Measurements from ENCODE around the gene RNPEPL1. TPM values are rescaled to one million over a fixed set of nuclear protein-coding genes. Genes with fewer than 3 reads are reported as not detected.

RNPEPL1 gene
- total RNA-seq, 1 experiment from 2014 or later, result 25.8 TPM

- Histone ChIP-seq H3F3A (ENCODE audit: low read length, unreplicated experiment) (no peaks in the 10 kb centered on the region), H4K20me1 (ENCODE audit: low read length) (no peaks in the 10 kb centered on the region), H3K79me2 (ENCODE audit: low read length) (no peaks in the 10 kb centered on the region), H3K27me3 (ENCODE audit: low read length) (no peaks in the 10 kb centered on the region), H3K36me3 (ENCODE audit: low read depth, low read length) (no peaks in the 10 kb centered on the region), H3K4me3 (ENCODE audit: low read length) (no peak overlapping the region), H3K27ac (ENCODE audit: low read length) (no peak overlapping the region), H3K4me1 (ENCODE audit: insufficient read depth, low read length) (no peaks in the 10 kb centered on the region), H3K9me3 (ENCODE audit: low read length) (no peaks in the 10 kb centered on the region), H2AFZ (ENCODE audit: low read length) (no peak overlapping the region), H3K9me2 (replicated peaks; ENCODE audit: low read length) (no peaks in the 10 kb centered on the region), H3K9ac (ENCODE audit: low read length) (no peak overlapping the region), H3K4me2 (ENCODE audit: low read length) (no peak overlapping the region)
- ChIA-PET POLR2A (ENCODE audit: unreplicated experiment) (no interaction called here), CTCF (no interaction called here)
- ATAC-seq (no peak), DNase-seq (no peak)
- TF ChIP-seq CTCF (conservative IDR thresholded peaks at IDR 0.05; ENCODE audit: low read depth, low read length) (no peak), EZH2phosphoT487 (IDR thresholded peaks at IDR 0.05; ENCODE audit: borderline replicate concordance, low read length) (no peak), EZH2 (IDR thresholded peaks at IDR 0.05; ENCODE audit: low read length, unreplicated experiment) (no peak)
- no TSS peak for BruUV-seq (replicated peaks)
- intact Hi-C loops (cut with micrococcal nuclease), result no loop called here
Observed at GRCh38 chr2:240602266-240603050, 34.2 kb downstream of the RNPEPL1 start.

- Histone ChIP-seq H3K36me3 (ENCODE audit: low read depth, low read length) (no peaks in the 10 kb centered on the region), H4K20me1 (ENCODE audit: low read length) (no peaks in the 10 kb centered on the region), H3K4me1 (ENCODE audit: insufficient read depth, low read length) (no peaks in the 10 kb centered on the region), H3K9me2 (replicated peaks; ENCODE audit: low read length) (no peaks in the 10 kb centered on the region), H3F3A (ENCODE audit: low read length, unreplicated experiment) (no peaks in the 10 kb centered on the region), H3K27ac (ENCODE audit: low read length) (no peak overlapping the region), H2AFZ (ENCODE audit: low read length) (no peak overlapping the region), H3K79me2 (ENCODE audit: low read length) (no peaks in the 10 kb centered on the region), H3K4me2 (ENCODE audit: low read length) (no peak overlapping the region), H3K4me3 (ENCODE audit: low read length) (no peak overlapping the region), H3K9ac (ENCODE audit: low read length) (no peak overlapping the region), H3K9me3 (ENCODE audit: low read length) (no peaks in the 10 kb centered on the region), H3K27me3 (ENCODE audit: low read length) (no peaks in the 10 kb centered on the region)
- no peak for TF ChIP-seq EZH2phosphoT487 (IDR thresholded peaks at IDR 0.05; ENCODE audit: borderline replicate concordance, low read length)
- TF ChIP-seq EZH2 (IDR thresholded peaks at IDR 0.05; ENCODE audit: low read length, unreplicated experiment), result no peak
- TF ChIP-seq CTCF (conservative IDR thresholded peaks at IDR 0.05; ENCODE audit: low read depth, low read length), result no peak
- POLR2A ChIA-PET (ENCODE audit: unreplicated experiment), result no interaction called here
- no peak for ATAC-seq
- DNase-seq, result no peak
- CTCF ChIA-PET, result no interaction called here
- intact Hi-C loops (cut with micrococcal nuclease), result no loop called here
- BruUV-seq (replicated peaks), result no TSS peak
Observed at GRCh38 chr2:240603081-240603835, 35.0 kb downstream of the RNPEPL1 start.

GRCh38 chr2:240603846-240604245 lies 35.6 kb downstream of the RNPEPL1 start:
- CTCF ChIA-PET, result interaction anchor here (0.6 kb wide), 1 partner anchor 884 kb away, joined by 3 read pairs; no protein-coding TSS in a partner anchor
- TF ChIP-seq CTCF (conservative IDR thresholded peaks at IDR 0.05; ENCODE audit: low read depth, low read length) (no peak), EZH2 (IDR thresholded peaks at IDR 0.05; ENCODE audit: low read length, unreplicated experiment) (no peak), EZH2phosphoT487 (IDR thresholded peaks at IDR 0.05; ENCODE audit: borderline replicate concordance, low read length) (no peak)
- H3K36me3 ChIP-seq (ENCODE audit: low read depth, low read length), result no peaks in the 10 kb centered on the region
- H3K79me2 ChIP-seq (ENCODE audit: low read length), result no peaks in the 10 kb centered on the region
- H3K27ac ChIP-seq (ENCODE audit: low read length), result no peak overlapping the region
- H3K9me3 ChIP-seq (ENCODE audit: low read length), result no peaks in the 10 kb centered on the region
- no peaks in the 10 kb centered on the region for H4K20me1 ChIP-seq (ENCODE audit: low read length)
- no peaks in the 10 kb centered on the region for H3K9me2 ChIP-seq (replicated peaks; ENCODE audit: low read length)
- no peaks in the 10 kb centered on the region for H3K27me3 ChIP-seq (ENCODE audit: low read length)
- H2AFZ ChIP-seq (ENCODE audit: low read length), result no peak overlapping the region
- H3K4me2 ChIP-seq (ENCODE audit: low read length), result no peak overlapping the region
- ATAC-seq, result no peak
- no peak overlapping the region for H3K4me3 ChIP-seq (ENCODE audit: low read length)
- H3F3A ChIP-seq (ENCODE audit: low read length, unreplicated experiment), result no peaks in the 10 kb centered on the region
- no peak for DNase-seq
- POLR2A ChIA-PET (ENCODE audit: unreplicated experiment), result no interaction called here
- intact Hi-C loops (cut with micrococcal nuclease), result no loop called here
- no peak overlapping the region for H3K9ac ChIP-seq (ENCODE audit: low read length)
- no peaks in the 10 kb centered on the region for H3K4me1 ChIP-seq (ENCODE audit: insufficient read depth, low read length)
- no TSS peak for BruUV-seq (replicated peaks)

Measured in PC-3 (cell line).